Small intestine (tissue), 7 donors: ENCODE measurements around the gene PET100. TPM values are rescaled to one million over a fixed set of nuclear protein-coding genes. Genes with fewer than 3 reads are reported as not detected.

Source experiments
- DNase-seq, 2 donors: peaks; one replicate each; pipeline versions ENCODE4 v3.0.0 to v3.0.0-alpha.2; 2013
- FAIRE-seq: peaks from 2 replicates; lab custom pipeline; 2012; peaks lifted over from hg19 to GRCh38; lab: Jason Lieb, UNC
- H3K27ac ChIP-seq, 3 donors: one replicate each; pipeline ENCODE4 v1.5.1; 2013; ENCODE audit warnings: low read length in 2 of 3, mild to moderate bottlenecking in 2 of 3, control low read depth in 1 of 3, inconsistent platforms in 1 of 3, low read depth in 1 of 3, moderate library complexity in 1 of 3
- H3K27me3 ChIP-seq, 3 donors: one replicate each; pipeline ENCODE4 v1.6.1; 2013; ENCODE audit warnings: low read length in 3 of 3, inconsistent platforms in 1 of 3; ENCODE audit not compliant: control insufficient read depth in 3 of 3, insufficient read depth in 3 of 3
- H3K36me3 ChIP-seq, 3 donors: one replicate each; pipeline ENCODE4 v1.6.1; 2013; ENCODE audit warnings: low read length in 3 of 3, inconsistent platforms in 1 of 3, low read depth in 1 of 3, mild to moderate bottlenecking in 1 of 3, moderate library complexity in 1 of 3; ENCODE audit not compliant: control insufficient read depth in 3 of 3, insufficient read depth in 2 of 3
- H3K4me1 ChIP-seq, 3 donors: one replicate each; pipeline ENCODE4 v1.6.1; 2013; ENCODE audit warnings: low read length in 2 of 3, inconsistent platforms in 1 of 3, low read depth in 1 of 3, mild to moderate bottlenecking in 1 of 3, moderate library complexity in 1 of 3; ENCODE audit not compliant: control insufficient read depth in 3 of 3, insufficient read depth in 2 of 3
- H3K4me3 ChIP-seq, 3 donors: one replicate each; pipeline ENCODE4 v1.5.1; 2013; ENCODE audit warnings: low read length in 3 of 3, control low read depth in 1 of 3, inconsistent platforms in 1 of 3, low read depth in 1 of 3, mild to moderate bottlenecking in 1 of 3, moderate library complexity in 1 of 3
- H3K9me3 ChIP-seq, 2 donors: one replicate each; pipeline ENCODE4 v1.6.1; 2013; ENCODE audit warnings: low read depth in 1 of 2, low read length in 1 of 2; ENCODE audit not compliant: control insufficient read depth in 2 of 2, insufficient read depth in 1 of 2
- WGBS, 3 donors: extraction: QIAGEN DNeasy Blood & Tissue Kit; methylation state at CpG; one replicate each; pipeline ENCODE4 v1.1.7; 2013; 5-methylcytosine and 5-hydroxymethylcytosine counted together
- polyA plus RNA-seq, 4 donors: library from polyadenylated mRNA; stranded (reverse) in 3 of 4; unstranded in 1 of 4; fragments of 200-250 nt in 3 of 4; fragments of 120-200 nt in 1 of 4; gene quantifications; one replicate each; pipeline versions ENCODE4 v1.2.1 to v1.2.3, GENCODE V29; 2013
- donor health status: healthy with polysubstance abuse.
- donor health status: control.
- donor health status: control.
- donor health status: Bipolar disorder and iron deficiency.
- donor health status: healthy.

Gene PET100
- polyA plus RNA-seq, 4 donors: 43.7 to 149 (median 104) TPM

- H3K27me3 ChIP-seq: peaks cover 0 to 9% (median 0%) of the 10 kb centered on the region in 3 donors
- WGBS, 3 donors: 27 to 43% (median 28%) methylated on average over 9 of the region's 9 CpGs
- FAIRE-seq: no peak
- DNase-seq: no peak
- H3K9me3 ChIP-seq: no peaks in the 10 kb centered on the region
- H3K4me3 ChIP-seq: no peak overlapping the region
- H3K4me1 ChIP-seq: no peaks in the 10 kb centered on the region
- no peaks in the 10 kb centered on the region for H3K36me3 ChIP-seq
- no peak overlapping the region for H3K27ac ChIP-seq
Measured at GRCh38 chr19:7658219-7658686, 28.7 kb downstream of the PET100 start.

GRCh38 chr19:7661744-7662538 lies 32.3 kb downstream of the PET100 start:
- no peaks in the 10 kb centered on the region for H3K4me1 ChIP-seq
- no peak for FAIRE-seq
- 76 to 77% (median 77%) methylated on average over 7 to 8 of the region's 8 CpGs for WGBS, 3 donors

GRCh38 chr19:7662657-7663056 lies 33.1 kb downstream of the PET100 start:
- Histone ChIP-seq H3K36me3 (no peaks in the 10 kb centered on the region), H3K4me3 (no peak overlapping the region), H3K27me3 (peaks cover 0 to 9% (median 0%) of the 10 kb centered on the region in 3 donors), H3K4me1 (no peaks in the 10 kb centered on the region), H3K27ac (no peak overlapping the region), H3K9me3 (no peaks in the 10 kb centered on the region)
- FAIRE-seq (no peak), DNase-seq (no peak)
- 57 to 83% (median 62%) methylated on average over 14 of the region's 14 CpGs for WGBS, 3 donors

More at GRCh38 chr19:7661744-7662538, 32.3 kb downstream of the PET100 start:
- no peaks in the 10 kb centered on the region for H3K36me3 ChIP-seq
- H3K4me3 ChIP-seq: no peak overlapping the region
- H3K9me3 ChIP-seq: no peaks in the 10 kb centered on the region
- DNase-seq: no peak
- no peak overlapping the region for H3K27ac ChIP-seq
- H3K27me3 ChIP-seq: peaks cover 0 to 9% (median 0%) of the 10 kb centered on the region in 3 donors

- FAIRE-seq: no peak
Measured at GRCh38 chr19:7663706-7664105, 34.1 kb downstream of the PET100 start.

GRCh38 chr19:7665076-7665475 lies 35.5 kb downstream of the PET100 start:
- H3K27ac ChIP-seq: no peak overlapping the region
- peaks cover 0 to 7% (median 2%) of the 10 kb centered on the region in 3 donors for H3K27me3 ChIP-seq
- H3K36me3 ChIP-seq: no peaks in the 10 kb centered on the region
- H3K4me1 ChIP-seq: no peaks in the 10 kb centered on the region
- no peaks in the 10 kb centered on the region for H3K9me3 ChIP-seq
- WGBS, 3 donors: 52 to 62% (median 60%) methylated on average over 4 of the region's 4 CpGs
- FAIRE-seq: no peak
- no peak for DNase-seq
- no peak overlapping the region for H3K4me3 ChIP-seq

More at GRCh38 chr19:7663706-7664105, 34.1 kb downstream of the PET100 start:
- Histone ChIP-seq H3K27ac (no peak overlapping the region), H3K4me1 (no peaks in the 10 kb centered on the region), H3K9me3 (no peaks in the 10 kb centered on the region), H3K36me3 (no peaks in the 10 kb centered on the region), H3K4me3 (no peak overlapping the region), H3K27me3 (peaks cover 0 to 3% (median 0%) of the 10 kb centered on the region in 3 donors)
- no peak for DNase-seq
- WGBS, 3 donors: 79 to 83% (median 82%) methylated on average over 7 of the region's 7 CpGs

- FAIRE-seq: no peak
- H3K4me3 ChIP-seq: no peak within 1 kb of the TSS
- H3K4me1 ChIP-seq: no peaks in the 10 kb centered on the region
- 51 to 72% (median 65%) methylated on average over 9 of the region's 9 CpGs for WGBS, 3 donors
- no peak for DNase-seq
- H3K9me3 ChIP-seq: peaks cover 0 to 1% of the 10 kb centered on the region in 2 donors
- H3K27ac ChIP-seq: no peak within 1 kb of the TSS
- peaks cover 3 to 23% (median 14%) of the 10 kb centered on the region in 3 donors for H3K27me3 ChIP-seq
- H3K36me3 ChIP-seq: no peaks in the 10 kb centered on the region
Measured at GRCh38 chr19:7668842-7669241, 39.2 kb downstream of the PET100 start, which contains the start of gene RETN. Gene RETN, plus strand, starts transcription at chr19:7669049. Its CDS starts 278 bp downstream, at chr19:7669327.

- Histone ChIP-seq H3K9me3 (peaks cover 0 to 7% of the 10 kb centered on the region in 2 donors), H3K4me1 (no peaks in the 10 kb centered on the region), H3K27me3 (peaks cover 3 to 25% (median 14%) of the 10 kb centered on the region in 3 donors), H3K27ac (no peak overlapping the region), H3K36me3 (no peaks in the 10 kb centered on the region), H3K4me3 (no peak overlapping the region)
- 31 to 35% (median 34%) methylated on average over 9 of the region's 9 CpGs for WGBS, 3 donors
- no peak for FAIRE-seq
- DNase-seq: no peak
Measured at GRCh38 chr19:7669641-7670040, 40.0 kb downstream of the PET100 start.

GRCh38 chr19:7670150-7670783 lies 40.7 kb downstream of the PET100 start:
- no peak for FAIRE-seq
- Histone ChIP-seq H3K36me3 (no peaks in the 10 kb centered on the region), H3K9me3 (peaks cover 0 to 7% of the 10 kb centered on the region in 2 donors), H3K4me3 (no peak overlapping the region), H3K4me1 (no peaks in the 10 kb centered on the region), H3K27me3 (peaks cover 3 to 25% (median 14%) of the 10 kb centered on the region in 3 donors), H3K27ac (no peak overlapping the region)
- WGBS, 3 donors: 2% methylated on average over 39 to 43 of the region's 43 CpGs
- peak in 1 of 2 donors; percentile 30 for DNase-seq
